NCI-H1417 (cell line): Measurements from ENCODE around the gene ZSCAN22.
"Not testable (repeated sequence)": the region's sequence is repeated elsewhere in the genome, so short reads cannot be mapped to it uniquely, and the experiment has no call there.

Experiments
- DNase-seq, 3 experiments: peaks; one replicate each; lab custom pipeline; 2025; lab: John Stamatoyannopoulos, UW

ZSCAN22 gene

DNA sequence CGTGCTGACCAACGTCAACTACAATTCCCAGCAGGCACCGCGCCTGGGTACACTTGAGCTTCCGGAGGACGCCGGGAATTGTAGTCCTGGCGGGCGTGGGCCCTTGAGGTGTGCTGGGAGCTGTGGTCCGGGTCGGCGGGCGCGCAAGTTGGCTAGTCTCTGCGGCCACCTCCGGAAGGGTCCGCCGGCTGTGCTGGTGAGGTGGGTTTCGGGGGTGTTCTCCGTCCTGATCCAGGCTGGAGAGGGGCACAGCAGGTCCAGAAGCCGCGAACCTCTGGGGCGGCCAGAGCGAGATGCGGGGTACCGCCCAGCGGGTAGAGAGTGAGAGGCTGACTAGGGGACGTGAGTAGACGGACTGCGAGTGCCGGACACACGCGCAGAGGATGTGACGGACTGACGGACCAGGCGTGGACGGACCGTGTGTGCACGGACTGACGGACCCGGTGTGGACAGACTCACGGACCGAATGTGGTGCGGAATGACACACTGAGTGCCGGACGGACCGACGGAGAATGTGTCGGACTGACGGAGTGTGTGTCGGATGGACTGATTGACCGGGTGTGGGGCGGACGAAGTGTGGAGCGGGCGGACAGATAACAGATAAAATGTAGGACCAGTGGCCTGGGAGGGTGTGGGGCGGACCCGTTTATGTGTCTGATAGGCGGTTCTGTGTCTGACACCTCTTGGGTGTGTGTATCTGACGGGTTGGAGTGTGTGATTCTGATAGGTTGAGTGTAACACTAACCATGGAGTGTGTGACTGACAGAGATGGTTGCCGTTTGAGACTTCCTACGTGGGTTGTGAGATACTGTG is at the start of gene ZSCAN22:
Gene ZSCAN22, plus strand, starts transcription at position 81 of the 813 bp plus-strand sequence. CDS start 7,809 bp downstream, outside the sequence.
- peak; percentile 95 to 96 (median 96) for DNase-seq

DNA sequence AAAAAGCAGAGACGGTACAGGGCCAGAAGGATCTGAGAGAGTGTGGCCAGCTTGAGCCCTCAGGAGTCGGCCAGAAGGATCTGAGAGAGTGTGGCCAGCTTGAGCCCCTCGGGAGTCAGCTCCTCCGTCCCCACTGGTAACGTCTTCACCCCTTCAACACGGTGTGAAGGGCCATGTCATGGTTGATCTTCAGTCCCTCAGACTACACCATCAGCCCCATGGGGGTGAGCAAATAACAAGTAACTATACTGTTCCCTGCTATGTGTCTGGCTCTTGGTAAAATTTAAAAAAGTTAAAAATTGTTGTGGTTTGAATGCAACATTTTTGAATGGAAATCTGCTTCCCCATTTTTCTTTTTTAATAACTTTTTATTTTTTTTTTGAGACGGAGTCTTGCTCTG is 49.6 kb upstream of the ZSCAN22 start:
- no peak for DNase-seq

DNA sequence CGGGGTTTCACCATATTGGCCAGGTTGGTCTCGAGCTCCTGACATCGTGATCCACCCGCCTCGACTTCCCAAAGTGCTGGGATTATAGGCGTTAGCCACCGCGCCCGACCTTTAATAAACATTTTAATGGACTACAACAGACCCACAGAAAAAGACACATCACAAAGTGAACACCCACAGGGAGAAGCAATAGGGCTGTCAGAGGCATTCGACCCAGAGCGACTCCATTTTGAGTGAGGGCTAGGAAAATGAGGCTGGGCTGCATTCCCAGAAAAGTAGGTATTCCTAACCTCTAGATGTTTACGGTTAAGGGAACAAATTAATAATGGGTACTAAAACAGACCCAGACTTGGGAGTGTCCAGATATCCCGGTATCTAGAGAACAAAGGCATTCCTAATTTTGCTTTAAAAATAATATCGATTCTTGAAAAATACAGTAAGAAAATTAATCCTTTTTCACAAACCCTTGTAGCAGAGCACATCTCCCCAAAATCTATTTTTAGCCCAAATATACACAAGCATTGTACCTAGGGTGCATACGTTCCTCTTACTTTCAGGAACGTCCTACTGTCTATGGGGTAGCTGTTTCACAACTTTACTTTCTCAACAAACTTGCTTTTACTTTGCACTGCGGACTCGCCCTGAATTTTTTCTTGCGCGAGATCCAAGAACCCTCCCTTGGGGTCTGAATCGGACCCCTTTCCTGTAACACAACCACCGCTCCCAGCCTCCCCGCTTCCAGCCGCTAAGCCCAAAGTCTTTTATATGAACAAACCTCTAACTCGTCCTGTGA is 48.9 kb upstream of the ZSCAN22 start:
- DNase-seq: no peak

DNA sequence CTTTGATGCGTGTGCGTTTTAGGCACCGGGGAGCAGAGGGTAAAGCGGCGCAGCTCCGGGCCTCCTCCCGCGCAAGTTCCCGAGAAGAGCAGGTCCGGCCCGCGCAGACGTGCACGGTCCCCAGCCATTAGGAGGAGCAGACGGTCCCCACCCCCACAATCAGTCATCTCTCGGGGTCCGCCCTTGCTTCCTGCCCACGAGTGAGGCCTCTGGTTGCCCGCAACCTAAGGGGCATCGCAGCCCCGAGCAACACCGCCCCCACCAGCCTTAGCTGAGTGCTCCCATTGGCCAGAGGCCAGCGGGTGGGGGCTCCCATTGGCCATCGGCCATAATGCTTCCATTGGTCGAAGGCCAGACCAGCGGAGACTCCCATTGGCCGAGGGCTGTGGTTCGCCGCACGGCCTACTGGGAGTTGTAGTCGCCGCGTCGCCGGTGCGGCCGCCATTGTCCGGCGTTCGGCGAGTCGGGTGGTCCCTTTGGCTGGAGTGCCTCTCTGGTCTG is 48.2 kb upstream of the ZSCAN22 start, which contains the start of gene ZNF8:
Gene ZNF8, plus strand, starts transcription at position 415 of the 501 bp plus-strand sequence. CDS start 127 bp downstream, outside the sequence.
- peak; percentile 90 to 99 (median 96) for DNase-seq

DNA sequence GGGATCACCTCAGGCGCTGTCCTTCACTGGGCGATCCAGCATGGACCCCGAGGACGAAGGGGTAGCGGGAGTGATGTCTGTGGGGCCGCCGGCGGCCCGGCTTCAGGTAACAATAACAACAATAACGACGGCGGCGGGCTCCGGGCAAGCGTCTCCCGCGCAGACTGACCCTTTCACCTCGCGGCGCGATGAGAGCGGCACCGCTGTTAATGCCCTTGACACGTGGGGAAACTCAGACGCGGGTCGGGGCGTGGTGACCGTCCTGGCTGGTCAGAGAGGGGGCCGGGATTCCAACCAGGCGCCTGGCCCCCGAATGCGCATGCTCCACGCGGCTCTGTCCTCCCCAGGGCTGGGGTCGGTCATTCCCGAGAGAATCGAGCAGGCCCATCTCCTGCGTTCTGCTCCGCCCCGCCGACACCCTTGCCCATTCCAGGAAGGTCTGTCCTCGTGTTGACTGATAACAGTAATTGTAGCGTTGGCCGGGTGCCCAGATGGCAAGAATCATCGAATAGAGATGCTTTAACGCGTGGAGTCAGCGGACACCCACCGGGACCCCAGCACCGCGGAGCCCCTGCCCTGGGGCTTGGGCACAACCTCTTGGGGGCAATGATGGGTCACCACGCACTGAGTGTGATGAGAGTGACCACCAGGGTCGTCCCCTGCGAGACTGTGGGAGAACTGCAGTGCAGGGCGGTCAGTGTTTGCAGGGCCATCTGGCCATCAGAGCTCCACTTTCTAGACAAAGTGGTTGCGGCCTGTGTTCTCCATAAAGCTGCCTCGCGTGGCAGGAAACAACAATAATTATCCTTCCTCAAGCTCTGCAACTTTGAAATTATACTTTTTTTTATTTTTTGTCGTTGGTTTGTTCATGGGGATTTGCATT is 47.5 kb upstream of the ZSCAN22 start:
- DNase-seq: peak; percentile 51 to 73 (median 52)

DNA sequence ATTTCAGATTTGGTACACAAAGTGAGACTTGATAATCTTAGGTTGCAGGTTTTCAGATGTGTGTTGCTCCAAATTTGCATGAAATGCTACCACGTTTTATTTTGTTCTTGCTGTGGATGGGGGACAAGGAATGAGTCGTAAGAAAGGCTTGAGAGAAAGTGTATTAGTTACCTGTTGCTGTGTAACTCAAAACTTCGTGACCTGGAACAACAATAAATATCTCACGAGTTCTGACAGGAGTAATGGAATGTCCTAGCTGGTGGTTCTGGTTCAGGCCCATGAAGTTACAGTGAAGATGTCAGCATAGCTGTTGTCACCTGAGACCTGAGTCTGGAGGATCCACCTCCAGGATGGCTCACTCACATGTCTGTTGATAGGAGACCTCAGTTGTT is 46.9 kb upstream of the ZSCAN22 start:
- DNase-seq: no peak

DNA sequence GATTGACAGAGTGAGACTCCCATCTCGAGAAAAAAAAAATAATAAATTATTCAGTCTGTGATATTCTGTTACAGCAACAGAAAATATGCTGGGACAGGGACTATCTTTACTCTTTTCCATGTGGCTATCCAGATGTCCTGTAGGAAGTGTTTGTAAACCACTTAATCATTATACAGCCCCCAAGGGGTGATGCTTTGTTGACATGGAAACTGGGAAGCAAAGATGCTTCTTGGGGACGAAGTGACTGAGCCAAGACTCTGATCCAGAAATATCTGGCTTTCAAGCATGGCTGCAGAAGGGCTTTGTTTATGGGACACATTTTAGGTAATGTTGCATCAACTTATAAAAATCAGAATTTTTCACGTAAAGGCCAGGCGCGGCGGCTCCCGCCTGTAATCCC is 42.6 kb upstream of the ZSCAN22 start:
- no peak for DNase-seq

DNA sequence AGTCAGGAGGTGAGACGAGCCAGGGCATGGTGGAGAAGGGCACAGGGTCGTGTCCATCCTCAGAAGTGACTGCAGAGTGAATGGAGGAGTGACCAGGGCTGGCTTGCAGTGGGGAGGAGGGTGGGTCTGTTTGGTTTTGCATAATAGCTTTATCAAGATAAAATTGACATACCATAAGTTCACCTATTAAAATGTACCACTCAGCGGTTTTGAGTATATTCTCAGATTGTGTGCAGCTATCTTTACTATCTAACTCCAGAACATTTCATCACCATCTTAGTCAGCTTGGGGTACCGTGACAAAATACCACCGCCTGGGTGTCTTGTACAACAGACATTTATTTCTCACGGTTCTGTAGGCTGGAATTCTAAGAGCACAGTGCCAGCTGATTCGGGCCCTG is 34.9 kb upstream of the ZSCAN22 start:
- no peak for DNase-seq

DNA sequence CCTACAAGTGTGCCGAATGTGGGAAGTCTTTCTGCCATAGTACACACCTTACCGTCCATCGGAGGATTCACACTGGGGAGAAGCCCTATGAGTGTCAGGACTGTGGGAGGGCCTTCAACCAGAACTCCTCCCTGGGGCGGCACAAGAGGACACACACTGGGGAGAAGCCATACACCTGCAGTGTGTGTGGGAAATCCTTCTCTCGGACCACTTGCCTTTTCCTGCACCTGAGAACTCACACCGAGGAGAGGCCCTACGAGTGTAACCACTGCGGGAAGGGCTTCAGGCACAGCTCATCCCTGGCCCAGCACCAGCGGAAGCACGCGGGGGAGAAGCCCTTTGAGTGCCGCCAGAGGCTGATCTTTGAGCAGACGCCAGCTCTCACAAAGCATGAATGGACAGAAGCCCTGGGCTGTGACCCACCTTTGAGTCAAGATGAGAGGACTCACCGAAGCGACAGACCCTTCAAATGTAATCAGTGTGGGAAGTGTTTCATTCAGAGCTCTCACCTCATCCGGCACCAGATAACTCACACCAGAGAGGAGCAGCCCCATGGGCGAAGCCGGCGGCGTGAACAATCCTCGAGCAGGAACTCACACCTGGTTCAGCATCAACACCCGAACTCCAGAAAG is 31.9 kb upstream of the ZSCAN22 start:
- no peak for DNase-seq

DNA sequence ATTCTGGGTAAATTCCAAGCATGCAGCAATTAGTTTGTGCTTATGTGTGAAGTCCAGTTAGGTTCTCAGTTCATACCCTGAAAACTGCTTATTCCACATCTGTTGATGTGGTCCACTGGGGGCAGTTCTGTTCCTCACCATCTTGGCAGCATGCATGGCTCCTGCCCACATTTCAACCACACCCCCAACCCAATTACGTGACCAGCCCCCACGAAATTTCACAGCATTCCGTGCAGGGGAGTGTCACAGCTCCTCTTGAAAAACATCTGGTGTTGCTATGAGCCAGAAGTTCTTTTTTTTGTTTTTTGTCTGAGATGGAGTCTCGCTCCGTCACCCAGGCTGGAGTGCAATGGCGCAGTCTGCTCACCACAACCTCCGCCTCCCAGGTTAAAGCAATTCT is 30.7 kb upstream of the ZSCAN22 start:
- no peak for DNase-seq

DNA sequence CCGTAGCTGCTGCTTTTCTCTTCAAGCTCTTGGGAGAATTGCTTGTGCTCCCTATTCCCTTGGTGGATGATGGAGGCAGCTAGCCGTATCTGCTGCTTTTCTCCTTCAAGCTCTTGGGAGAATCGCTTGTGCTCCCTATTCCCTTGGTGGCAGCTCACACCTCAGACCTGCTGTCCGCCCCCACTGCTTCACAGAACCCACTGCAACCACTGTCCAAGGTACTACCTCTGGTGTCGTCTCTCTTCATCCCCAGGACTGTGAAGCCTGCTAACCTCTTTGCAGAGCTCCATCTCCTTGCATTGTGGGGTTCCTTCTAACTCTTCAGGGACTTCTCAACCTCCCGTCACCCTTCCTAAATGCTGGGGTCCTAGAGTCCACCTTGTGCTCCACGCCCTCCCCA is 26.2 kb upstream of the ZSCAN22 start:
- DNase-seq: no peak

DNA sequence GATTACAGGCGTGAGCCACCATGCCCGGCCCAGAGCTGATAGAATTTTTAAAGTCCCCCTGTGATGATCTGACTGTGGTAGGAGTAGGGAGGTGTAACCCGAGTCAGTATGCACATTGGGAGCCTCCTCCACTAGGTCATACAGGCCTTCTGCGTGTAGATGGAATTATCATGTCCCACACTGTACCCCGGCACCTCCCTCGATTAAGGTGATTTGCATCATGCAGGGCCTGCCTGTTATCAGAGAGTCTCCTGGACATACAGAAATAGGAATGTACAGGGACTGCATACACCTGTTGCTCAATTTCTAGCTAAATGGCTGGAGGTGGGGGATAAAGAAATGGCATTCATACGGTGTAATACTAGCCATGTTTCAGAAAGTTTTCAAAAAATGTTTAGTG is 22.5 kb upstream of the ZSCAN22 start:
- DNase-seq: no peak

DNA sequence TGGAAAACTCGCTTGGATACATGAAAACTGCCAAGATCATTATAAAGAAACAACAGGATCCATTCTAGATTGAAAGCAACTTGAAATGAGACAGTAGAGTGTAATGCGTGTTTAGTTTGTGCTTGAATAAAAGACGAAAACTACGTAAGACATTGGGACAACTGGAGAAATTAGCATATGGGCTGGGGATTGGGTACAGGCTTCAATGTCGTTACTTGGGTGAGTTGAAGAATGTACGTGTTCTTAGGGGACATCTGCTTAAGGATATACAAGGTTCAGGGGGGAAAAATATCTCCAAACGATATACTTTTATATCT is 22.1 kb upstream of the ZSCAN22 start:
- no peak for DNase-seq

DNA sequence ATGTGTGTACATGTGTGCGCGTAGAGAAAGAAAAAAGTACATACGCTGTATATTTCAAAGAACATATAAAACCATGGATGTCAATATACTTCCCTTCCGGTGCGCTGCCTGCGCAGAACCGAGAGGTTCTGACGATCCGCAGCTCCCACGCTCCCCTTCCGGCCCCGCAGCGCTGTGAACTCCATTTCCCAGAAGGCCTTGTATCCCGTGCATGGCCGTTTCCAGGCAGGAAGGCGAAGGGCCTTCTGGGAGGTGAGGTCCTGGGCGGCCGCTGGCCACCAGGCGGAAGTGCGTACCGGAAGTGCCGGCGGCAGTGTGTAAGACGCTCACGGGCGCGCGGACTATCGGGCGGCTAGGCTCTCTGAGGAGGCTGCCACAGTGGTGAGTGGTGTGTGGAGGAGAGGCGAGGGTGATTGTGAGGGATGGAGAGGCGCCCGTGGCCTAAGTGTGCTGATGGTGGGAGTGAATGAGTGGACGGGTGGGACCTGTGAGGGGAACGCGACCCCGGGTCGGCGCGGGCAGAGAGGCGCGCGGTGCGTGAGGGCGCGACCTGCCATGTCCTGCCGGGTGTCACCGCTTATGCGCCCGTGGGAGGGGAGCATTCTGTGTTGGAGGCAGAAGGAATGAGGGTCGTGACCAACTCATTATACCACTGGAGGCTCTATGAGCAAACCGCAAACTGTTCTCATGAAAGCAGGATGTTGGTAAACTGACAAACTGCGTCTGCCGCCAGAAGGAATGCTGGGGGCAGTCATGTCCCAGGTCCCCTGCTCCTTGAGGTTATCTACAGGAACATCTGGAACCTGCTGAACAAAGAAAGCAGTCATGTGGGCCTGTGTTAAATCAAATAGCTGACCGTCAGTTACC is 21.5 kb upstream of the ZSCAN22 start, which contains the start of gene ERVK3-1:
Gene ERVK3-1, plus strand, starts transcription at position 313 of the 867 bp plus-strand sequence. CDS start 6,792 bp downstream, outside the sequence.
- peak; percentile 87 to 98 (median 94) for DNase-seq

DNA sequence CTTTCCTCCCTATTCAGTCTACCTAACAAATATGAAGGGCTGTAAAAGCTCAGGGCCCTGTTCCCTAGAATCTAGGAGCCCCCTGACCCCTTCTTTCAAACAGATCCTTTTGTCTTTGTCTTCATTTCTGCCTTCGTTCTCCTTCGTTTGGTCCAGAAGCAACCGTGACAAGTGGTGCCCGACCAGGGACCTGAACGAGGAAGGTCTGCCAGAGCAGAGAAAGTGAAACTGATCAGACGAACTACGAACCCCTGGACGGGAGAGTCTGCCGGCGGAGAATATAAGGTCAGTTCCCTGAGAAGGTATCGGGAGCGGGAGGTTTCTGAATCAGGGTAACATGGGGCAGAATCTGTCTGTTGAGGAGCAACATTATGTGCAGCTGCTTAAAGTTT is 20.9 kb upstream of the ZSCAN22 start:
- DNase-seq: no peak

DNA sequence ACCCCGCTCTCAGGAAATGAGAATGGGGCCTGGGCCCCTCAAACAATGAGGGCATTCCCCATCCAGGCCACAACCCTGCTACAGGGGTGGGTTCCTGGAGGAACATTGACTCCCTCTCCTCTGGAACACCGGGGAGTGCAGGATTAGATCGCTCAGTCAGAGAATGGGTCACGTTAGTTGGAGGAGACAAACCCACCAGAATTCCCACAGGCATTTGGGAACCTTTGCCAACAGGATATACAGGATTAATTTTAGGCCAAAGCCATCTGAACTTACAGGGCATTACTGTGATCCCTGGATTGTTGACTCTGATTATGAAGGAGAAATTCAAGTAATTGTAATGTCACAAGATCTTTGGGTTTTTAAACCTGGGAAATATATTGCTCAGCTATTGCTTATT is 19.1 kb upstream of the ZSCAN22 start:
- DNase-seq: no peak

DNA sequence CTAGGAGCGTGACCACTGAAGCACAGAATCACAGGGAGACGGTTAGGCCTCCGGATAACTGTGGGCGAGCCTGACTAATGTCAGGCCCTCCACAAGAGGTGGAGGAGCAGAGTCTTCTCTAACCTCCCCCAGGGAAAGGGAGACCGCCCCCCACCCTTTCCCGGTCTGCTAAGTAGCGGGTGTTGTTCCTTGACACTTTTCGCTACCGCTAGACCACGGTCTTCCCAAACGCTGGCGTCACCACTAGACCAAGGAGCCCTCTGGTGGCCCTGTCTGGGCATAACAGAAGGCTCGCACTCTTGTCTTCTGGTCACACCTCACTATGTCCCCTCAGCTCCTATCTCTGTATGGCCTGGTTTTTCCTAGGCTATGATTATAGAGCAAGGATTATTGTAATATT is 16.1 kb upstream of the ZSCAN22 start:
- DNase-seq: not testable (repeated sequence)

DNA sequence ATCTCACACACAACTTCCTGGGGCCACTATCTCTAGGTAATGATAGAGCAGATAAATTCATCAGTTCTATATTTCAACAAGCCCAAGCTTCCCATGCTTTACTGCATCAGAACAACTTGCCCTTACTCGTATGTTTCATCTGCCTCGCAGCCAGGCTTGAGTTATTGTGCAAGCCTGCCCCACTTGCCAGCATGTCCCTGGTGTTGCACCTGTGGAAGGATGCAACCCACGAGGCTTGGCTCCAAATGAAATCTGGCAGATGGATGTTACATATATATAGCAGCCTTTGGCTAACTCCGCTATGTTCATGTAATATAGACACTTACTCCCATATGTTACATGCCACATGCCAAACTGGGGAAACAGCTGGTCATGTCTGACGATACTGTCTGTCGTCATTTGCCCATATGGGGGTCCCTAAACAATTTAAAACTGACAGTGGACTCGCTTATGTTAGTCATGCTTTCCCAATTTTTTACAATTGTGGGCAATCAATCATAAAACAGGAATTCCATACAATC is 15.4 kb upstream of the ZSCAN22 start:
- DNase-seq: no peak

DNA sequence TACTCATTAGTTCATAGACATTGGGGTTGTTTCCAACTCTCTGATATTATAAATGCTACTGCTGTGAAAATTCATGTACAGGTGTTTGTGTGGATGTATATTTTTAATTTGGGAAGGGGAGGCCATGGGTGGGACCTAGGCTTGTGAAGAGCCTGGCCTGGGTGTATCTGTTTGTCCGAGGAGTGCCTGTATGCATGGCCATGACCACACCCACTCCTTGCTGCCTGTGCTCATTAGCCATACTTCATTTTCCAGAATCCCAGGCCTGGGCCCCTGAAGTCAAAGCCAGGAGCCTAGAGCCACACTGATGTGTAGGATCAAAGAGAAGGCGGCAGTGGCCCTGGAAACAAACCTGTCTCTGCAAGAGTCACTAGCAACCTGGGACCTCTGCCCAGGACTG is 11.2 kb upstream of the ZSCAN22 start:
- DNase-seq: no peak

DNA sequence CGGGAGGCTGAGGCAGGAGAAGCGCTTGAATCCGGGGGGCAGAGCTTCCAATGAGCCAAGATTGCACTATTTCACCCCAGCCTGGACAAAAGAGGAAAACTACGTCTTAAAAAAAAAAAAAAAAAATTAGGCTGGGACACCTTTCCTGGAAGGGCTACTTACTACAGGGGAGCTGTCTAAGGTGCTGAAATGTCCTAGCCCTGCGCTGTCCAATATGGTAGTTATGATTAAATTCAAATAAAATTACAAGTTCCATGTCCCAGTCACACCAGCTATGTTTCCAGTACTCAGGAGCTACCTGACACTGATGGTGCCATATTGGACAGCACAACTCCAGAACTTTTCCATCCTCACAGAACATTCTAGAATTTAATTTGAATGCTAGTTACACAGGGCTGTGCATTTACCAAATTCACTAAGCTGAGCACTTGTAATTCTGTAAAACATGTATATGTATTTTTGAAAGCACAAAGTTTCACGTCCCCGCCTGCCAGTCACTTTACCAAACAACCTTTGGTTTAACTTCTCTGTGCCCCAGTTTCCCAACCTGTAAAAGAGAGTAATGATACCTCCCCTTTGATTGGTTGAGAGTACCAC is 9.2 kb upstream of the ZSCAN22 start:
- DNase-seq: no peak
